Keratinocyte (primary cell): ENCODE data around the gene SNRPD1. TPM values are rescaled to one million over a fixed set of nuclear protein-coding genes. Genes with fewer than 3 reads are reported as not detected.

Source experiments
- DNase-seq: peaks from one replicate; pipeline ENCODE4 v3.0.0-alpha.2; 2011; ENCODE audit warnings: low read depth, missing footprints, low spot score
- FAIRE-seq: peaks from 2 replicates; lab custom pipeline; 2011; peaks lifted over from hg19 to GRCh38; lab: Jason Lieb, UNC
- H2AFZ ChIP-seq: 2 replicates; pipeline ENCODE4 v1.6.0; 2012; ENCODE audit warnings: low read length, control low read depth, inconsistent platforms; ENCODE audit not compliant: control insufficient read depth
- H3K27ac ChIP-seq: 2 replicates; pipeline ENCODE4 v1.5.1; 2011; ENCODE audit warnings: low read length; ENCODE audit not compliant: control insufficient read depth, insufficient read depth
- H3K27me3 ChIP-seq: 3 replicates; pipeline ENCODE4 v1.6.0; 2011; ENCODE audit warnings: low read length; ENCODE audit not compliant: control insufficient read depth, insufficient read depth; ENCODE audit errors: extremely low read depth
- H3K36me3 ChIP-seq, 2 experiments: 2 replicates in 1 of 2; 3 replicates in 1 of 2; pipeline ENCODE4 v1.5.1; 2011; ENCODE audit warnings: low read length in 2 of 2, mild to moderate bottlenecking in 1 of 2; ENCODE audit not compliant: control insufficient read depth in 2 of 2, insufficient read depth in 2 of 2; ENCODE audit errors: extremely low read depth in 1 of 2
- H3K4me1 ChIP-seq: 3 replicates; pipeline ENCODE4 v1.5.1; 2011; ENCODE audit warnings: low read length; ENCODE audit not compliant: control insufficient read depth, insufficient read depth; ENCODE audit errors: extremely low read depth
- H3K4me2 ChIP-seq: 3 replicates; pipeline ENCODE4 v1.6.0; 2011; ENCODE audit warnings: low read depth, low read length; ENCODE audit not compliant: control insufficient read depth, insufficient read depth; ENCODE audit errors: extremely low read depth
- H3K4me3 ChIP-seq, 3 experiments: fragments of 200-600 bp in 1 of 3; sonication (generic) in 1 of 3; 2 replicates in 2 of 3; 3 replicates in 1 of 3; pipeline ENCODE4 v1.5.1; 2011 to 2016; ENCODE audit warnings: low read length in 3 of 3, mild to moderate bottlenecking in 3 of 3, control low read depth in 2 of 3, inconsistent platforms in 1 of 3, low read depth in 1 of 3, mixed read lengths in 1 of 3, mixed run types in 1 of 3, moderate library complexity in 1 of 3; ENCODE audit not compliant: control insufficient read depth in 2 of 3, insufficient read depth in 2 of 3; ENCODE audit errors: extremely low read depth in 1 of 3
- H3K79me2 ChIP-seq: 2 replicates; pipeline ENCODE4 v1.6.0; 2012; ENCODE audit warnings: low read length; ENCODE audit not compliant: control insufficient read depth, insufficient read depth
- H3K9ac ChIP-seq: 3 replicates; pipeline ENCODE4 v1.6.0; 2011; ENCODE audit warnings: low read length; ENCODE audit not compliant: control insufficient read depth, insufficient read depth; ENCODE audit errors: extremely low read depth
- H3K9me1 ChIP-seq: 3 replicates; pipeline ENCODE4 v1.6.0; 2011; ENCODE audit warnings: low read length; ENCODE audit not compliant: control insufficient read depth, insufficient read depth; ENCODE audit errors: extremely low read depth
- H3K9me3 ChIP-seq: 2 replicates; pipeline ENCODE4 v1.5.1; 2012; ENCODE audit warnings: low read depth, low read length; ENCODE audit not compliant: control insufficient read depth
- H4K20me1 ChIP-seq: 3 replicates; pipeline ENCODE4 v1.6.0; 2011; ENCODE audit warnings: low read length; ENCODE audit not compliant: control insufficient read depth, insufficient read depth; ENCODE audit errors: extremely low read depth
- CTCF ChIP-seq, 3 experiments: IDR thresholded peaks in 1 of 3; conservative IDR thresholded peaks in 1 of 3; optimal IDR thresholded peaks in 1 of 3; 2 replicates in 2 of 3; 3 replicates in 1 of 3; pipeline versions ENCODE3 to v1.5.1; 2011; ENCODE audit warnings: low read length in 3 of 3, mild to moderate bottlenecking in 3 of 3, moderate library complexity in 2 of 3, control low read depth in 1 of 3, inconsistent platforms in 1 of 3; ENCODE audit not compliant: insufficient read depth in 2 of 3; ENCODE audit errors: extremely low read depth in 1 of 3
- EZH2 ChIP-seq: IDR thresholded peaks from one replicate; pipeline ENCODE4 v1.6.1; 2012; ENCODE audit warnings: inconsistent platforms, mild to moderate bottlenecking, low read length, moderate library complexity
- dilution Hi-C: fragments of 300-500 bp; cut with MboI; formaldehyde crosslinking; loops from one replicate; pipeline ENCODE4 v1.7.0; 2020; ENCODE audit warnings: low sequenced_read_pairs; ENCODE audit not compliant: extremely low pct_ligation_motif_present
- polyA minus RNA-seq, 3 experiments: library from RNA; depleted of rRNA, polyadenylated mRNA; stranded (reverse); fragments of >200 nt; gene quantifications; 1 replicate in 1 of 3; 2 replicates in 1 of 3; 3 replicates in 1 of 3; pipeline ENCODE4 v1.2.3, GENCODE V29; 2011
- polyA plus RNA-seq, 5 experiments: library from polyadenylated mRNA; depleted of rRNA in 3 of 5; stranded (reverse) in 3 of 5; stranded (forward) in 1 of 5; unstranded in 1 of 5; fragments of >200 nt; gene quantifications; 1 replicate in 1 of 5; 2 replicates in 3 of 5; 3 replicates in 1 of 5; pipeline versions ENCODE4 v1.2.1 to v1.2.3, GENCODE V29; 2011 to 2012; ENCODE audit warnings: missing spikeins in 2 of 5, low read depth in 1 of 5, low replicate concordance in 1 of 5

Gene SNRPD1
- polyA plus RNA-seq (32.6 to 137 TPM (median 43.0 TPM) in 3 replicates), polyA minus RNA-seq (2.4 to 6.8 TPM (median 3.7 TPM) in 3 replicates)
- 184 TPM for polyA plus RNA-seq (2011; ENCODE audit: low read depth)
- 37.8 and 39.2 TPM in 2 replicates for polyA plus RNA-seq (2011; cell fraction: cytosol; rRNA removed)
- polyA plus RNA-seq (2011; cell fraction: nucleus; rRNA removed): 10.5 and 17.1 TPM in 2 replicates
- polyA plus RNA-seq (2012; ENCODE audit: low replicate concordance): 28.5 and 113 TPM in 2 replicates
- 26.9 TPM for polyA minus RNA-seq (2011; cell fraction: cytosol; rRNA and poly(A)+ RNA removed)
- 9.9 and 14.0 TPM in 2 replicates for polyA minus RNA-seq (2011; cell fraction: nucleus; rRNA and poly(A)+ RNA removed)

GRCh38 chr18:21612125-21613039 lies at the start of gene SNRPD1:
TSS of gene SNRPD1 (plus strand) at chr18:21612314. CDS start at chr18:21612430, 116 bp downstream.
- H3K79me2 ChIP-seq: peaks cover 52% of the 10 kb centered on the region
- no peaks in the 10 kb centered on the region for H3K9me3 ChIP-seq
- H3K9ac ChIP-seq: peak within 1 kb of the TSS; percentile 99
- DNase-seq (peak; percentile 71), FAIRE-seq (no peak)
- TF ChIP-seq EZH2: no peak
- peak; percentile 91 to 95 (median 93) for TF ChIP-seq CTCF (optimal IDR thresholded peaks at IDR 0.05 in 1 of 3, IDR thresholded peaks at IDR 0.05 in 1 of 3, conservative IDR thresholded peaks at IDR 0.05 in 1 of 3; ENCODE audit: extremely low read depth in 1 of 3, insufficient read depth in 2 of 3, low read length in 3 of 3)
- peak within 1 kb of the TSS; percentile 75 for H3K4me2 ChIP-seq
- peaks cover 11% of the 10 kb centered on the region for H3K4me1 ChIP-seq
- H3K9me1 ChIP-seq: no peaks in the 10 kb centered on the region
- H3K27me3 ChIP-seq: no peaks in the 10 kb centered on the region
- peaks cover 8% of the 10 kb centered on the region for H4K20me1 ChIP-seq
- dilution Hi-C loops: no loop called here
- peak within 1 kb of the TSS; percentile 98 for H2AFZ ChIP-seq
- peaks cover 2 to 14% of the 10 kb centered on the region in 2 experiments for H3K36me3 ChIP-seq
- H3K4me3 ChIP-seq: peak within 1 kb of the TSS; percentile 82 to 100 (median 97)
- peak within 1 kb of the TSS; percentile 95 for H3K27ac ChIP-seq

- Histone ChIP-seq H3K9me1 (no peaks in the 10 kb centered on the region), H3K36me3 (peaks cover 3 to 6% of the 10 kb centered on the region in 2 experiments), H2AFZ (no peak overlapping the region), H3K4me2 (no peak overlapping the region), H3K79me2 (no peaks in the 10 kb centered on the region), H3K9ac (no peak overlapping the region), H3K9me3 (no peaks in the 10 kb centered on the region), H3K27me3 (no peaks in the 10 kb centered on the region), H3K4me3 (no peak overlapping the region), H3K4me1 (no peaks in the 10 kb centered on the region), H3K27ac (no peak overlapping the region), H4K20me1 (no peaks in the 10 kb centered on the region)
- no peak for FAIRE-seq
- dilution Hi-C loops: no loop called here
- TF ChIP-seq CTCF (optimal IDR thresholded peaks at IDR 0.05 in 1 of 3, IDR thresholded peaks at IDR 0.05 in 1 of 3, conservative IDR thresholded peaks at IDR 0.05 in 1 of 3; ENCODE audit: extremely low read depth in 1 of 3, insufficient read depth in 2 of 3, low read length in 3 of 3) (no peak), EZH2 (no peak)
- no peak for DNase-seq
These were observed 40.3 kb upstream of the SNRPD1 start for GRCh38 chr18:21571772-21572171.
